Cardiac muscle cell (in vitro differentiated cells and primary cell): ENCODE data around the gene TSPAN5. TPM values are rescaled to one million over a fixed set of nuclear protein-coding genes. Genes with fewer than 3 reads are reported as not detected.

Source experiments
- DNase-seq, 2 donors: peaks; one replicate each; pipeline versions ENCODE4 v3.0.0 to v3.0.0-alpha.2; 2010 to 2017; ENCODE audit warnings: low read depth in 1 of 2, low spot score in 1 of 2
- H3K27ac ChIP-seq: fragments of 200-600 bp; sonication (generic); 2 replicates; pipeline ENCODE4 v1.5.1; 2016
- H3K27me3 ChIP-seq: fragments of 200-600 bp; sonication (generic); 2 replicates; pipeline ENCODE4 v1.6.0; 2016; ENCODE audit warnings: control low read depth
- H3K36me3 ChIP-seq: fragments of 200-600 bp; sonication (generic); 2 replicates; pipeline ENCODE4 v1.5.1; 2016; ENCODE audit warnings: control low read depth
- H3K4me1 ChIP-seq: fragments of 200-600 bp; sonication (generic); 2 replicates; pipeline ENCODE4 v1.8.1; 2017; ENCODE audit warnings: low read depth, mild to moderate bottlenecking, mixed run types
- H3K4me3 ChIP-seq: fragments of 200-600 bp; sonication (generic); 2 replicates; pipeline ENCODE4 v1.5.1; 2016; ENCODE audit warnings: mild to moderate bottlenecking
- H3K9me3 ChIP-seq: fragments of 200-600 bp; sonication (generic); 2 replicates; pipeline ENCODE4 v1.5.1; 2017; ENCODE audit warnings: low read depth, mild to moderate bottlenecking, control low read depth
- CTCF ChIP-seq: IDR thresholded peaks from 2 replicates; pipeline ENCODE4 v1.5.1; 2012; ENCODE audit warnings: low read depth, mild to moderate bottlenecking, low read length
- polyA plus RNA-seq: library from polyadenylated mRNA; unstranded; fragments of >200 nt; fragmentation: Nextera tagmentation; extraction: Ambion mirVana; gene quantifications from 2 replicates; pipeline ENCODE4 v1.2.1, GENCODE V29; 2016
- total RNA-seq: library from RNA; depleted of rRNA; stranded (reverse); fragments of >200 nt; gene quantifications from 2 replicates; pipeline ENCODE4 v1.2.3, GENCODE V29; 2016

Gene TSPAN5
- total and polyA plus RNA-seq, 2 experiments from 2014 or later: 26.9 to 39.8 TPM

GRCh38 chr4:98659106-98659592 is 738 bp upstream of the TSPAN5 start:
- TF ChIP-seq CTCF: no peak
- Histone ChIP-seq H3K36me3 (no peaks in the 10 kb centered on the region), H3K27me3 (peaks cover 11% of the 10 kb centered on the region), H3K27ac (no peak overlapping the region), H3K4me3 (peak overlapping the region; percentile 83), H3K4me1 (peaks cover 20% of the 10 kb centered on the region), H3K9me3 (no peaks in the 10 kb centered on the region)
- peak; percentile 22 to 47 for DNase-seq

GRCh38 chr4:98657531-98658286 is 702 bp downstream of the TSPAN5 start:
- peaks cover 20% of the 10 kb centered on the region for H3K4me1 ChIP-seq
- DNase-seq: peak; percentile 65 to 72
- H3K27me3 ChIP-seq: peaks cover 11% of the 10 kb centered on the region
- H3K27ac ChIP-seq: no peak overlapping the region
- H3K36me3 ChIP-seq: no peaks in the 10 kb centered on the region
- no peaks in the 10 kb centered on the region for H3K9me3 ChIP-seq
- peak overlapping the region; percentile 83 for H3K4me3 ChIP-seq
- TF ChIP-seq CTCF: no peak

- no peak for DNase-seq
- Histone ChIP-seq H3K9me3 (no peaks in the 10 kb centered on the region), H3K27ac (no peak overlapping the region), H3K4me3 (peak overlapping the region; percentile 83), H3K36me3 (no peaks in the 10 kb centered on the region), H3K4me1 (peaks cover 17% of the 10 kb centered on the region), H3K27me3 (peaks cover 11% of the 10 kb centered on the region)
- TF ChIP-seq CTCF: no peak
These were observed 1.5 kb downstream of the TSPAN5 start for GRCh38 chr4:98656886-98657285.

GRCh38 chr4:98656443-98656842 is 2.0 kb downstream of the TSPAN5 start:
- Histone ChIP-seq H3K4me1 (peaks cover 17% of the 10 kb centered on the region), H3K27me3 (peaks cover 11% of the 10 kb centered on the region), H3K36me3 (no peaks in the 10 kb centered on the region), H3K9me3 (no peaks in the 10 kb centered on the region), H3K4me3 (peak overlapping the region; percentile 83), H3K27ac (no peak overlapping the region)
- no peak for TF ChIP-seq CTCF
- no peak for DNase-seq

GRCh38 chr4:98653890-98654867 is 4.2 kb downstream of the TSPAN5 start:
- no peak overlapping the region for H3K27ac ChIP-seq

More at GRCh38 chr4:98653890-98654867, 4.2 kb downstream of the TSPAN5 start:
- Histone ChIP-seq H3K4me3 (no peak overlapping the region), H3K27me3 (peaks cover 11% of the 10 kb centered on the region), H3K4me1 (peaks cover 6% of the 10 kb centered on the region), H3K9me3 (no peaks in the 10 kb centered on the region), H3K36me3 (no peaks in the 10 kb centered on the region)
- peak in 1 of 2 donors; percentile 84 for DNase-seq
- no peak for TF ChIP-seq CTCF
